ENCODE results near the gene TBL3.

GRCh38 chr16:1971796-1972489, at the start of gene TBL3:
- TF ChIP-seq CTCF (conservative IDR thresholded peaks at IDR 0.05; ENCODE audit: low read length) (no peak), EZH2phosphoT487 (IDR thresholded peaks at IDR 0.05; ENCODE audit: borderline replicate concordance) (no peak)
